Immature natural killer cell (primary cell): Measurements from ENCODE around the gene PHLDB1. TPM values are rescaled to one million over a fixed set of nuclear protein-coding genes. Genes with fewer than 3 reads are reported as not detected.

ENCODE experiments used
- DNase-seq, 3 donors: peaks; one replicate each; pipeline ENCODE4 v3.0.0; 2022; ENCODE audit warnings: mixed read lengths in 1 of 3
- H3K27ac Mint-ChIP-seq, 6 donors: one replicate each; pipeline ENCODE4 v1.8.0; 2020; ENCODE audit warnings: mixed read lengths in 6 of 6, mild to moderate bottlenecking in 5 of 6, inconsistent platforms in 4 of 6, moderate library complexity in 3 of 6
- H3K27me3 Mint-ChIP-seq, 3 donors: one replicate each; pipeline ENCODE4 v1.8.0; 2020 to 2021; ENCODE audit warnings: low read depth in 3 of 3, mild to moderate bottlenecking in 3 of 3, mixed read lengths in 3 of 3, moderate library complexity in 3 of 3, inconsistent platforms in 1 of 3
- H3K36me3 Mint-ChIP-seq, 3 donors: one replicate each; pipeline ENCODE4 v1.8.0; 2020; ENCODE audit warnings: mixed read lengths in 3 of 3, inconsistent platforms in 2 of 3, mild to moderate bottlenecking in 2 of 3
- H3K4me1 Mint-ChIP-seq, 2 donors: one replicate each; pipeline ENCODE4 v1.8.0; 2020; ENCODE audit warnings: inconsistent platforms in 2 of 2, mild to moderate bottlenecking in 2 of 2, mixed read lengths in 2 of 2, moderate library complexity in 1 of 2
- H3K4me3 Mint-ChIP-seq, 5 donors: one replicate each; pipeline ENCODE4 v1.8.0; 2020; ENCODE audit warnings: mild to moderate bottlenecking in 5 of 5, mixed read lengths in 5 of 5, inconsistent platforms in 3 of 5, moderate library complexity in 3 of 5
- H3K9me3 Mint-ChIP-seq, 6 donors: one replicate each; pipeline ENCODE4 v1.8.0; 2020; ENCODE audit warnings: mild to moderate bottlenecking in 6 of 6, mixed read lengths in 6 of 6, inconsistent platforms in 4 of 6, moderate library complexity in 3 of 6
- polyA plus RNA-seq, 3 donors: library from polyadenylated mRNA; unstranded; fragments of 300-500 nt; fragmentation: Illumina TruSeq; gene quantifications; one replicate each; pipeline ENCODE4 v1.2.3, GENCODE V29; 2021

PHLDB1 gene
- polyA plus RNA-seq, 3 donors from 2014 or later, result 0.17 TPM; not detected in 2

DNA sequence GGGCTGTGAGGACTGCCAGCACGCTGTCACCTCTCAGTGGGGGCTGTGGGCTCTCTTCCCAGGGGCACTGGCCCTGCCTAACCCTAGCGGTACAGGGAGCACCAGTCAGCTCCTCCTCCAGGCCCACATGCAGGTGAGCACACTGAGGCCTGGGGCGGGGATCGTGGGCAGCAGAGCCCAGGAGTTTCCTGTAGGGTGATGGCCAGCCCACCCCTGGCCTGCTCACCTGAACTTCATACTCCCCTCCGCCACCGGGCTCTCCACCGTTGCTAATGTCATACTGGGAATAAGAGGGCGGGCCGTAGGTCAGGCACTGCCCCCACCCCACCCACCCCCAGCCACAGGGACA is 82.1 kb downstream of the PHLDB1 start:
- Mint-ChIP-seq H3K36me3 (no peaks in the 10 kb centered on the region), H3K4me1 (peaks cover 53 to 56% of the 10 kb centered on the region in 2 donors), H3K4me3 (peak overlapping the region in 2 of 5 donors; percentile 74 to 85), H3K9me3 (no peaks in the 10 kb centered on the region), H3K27ac (peak overlapping the region in 1 of 6 donors; percentile 82), H3K27me3 (peaks cover 15 to 24% (median 22%) of the 10 kb centered on the region in 3 donors)
- no peak for DNase-seq

DNA sequence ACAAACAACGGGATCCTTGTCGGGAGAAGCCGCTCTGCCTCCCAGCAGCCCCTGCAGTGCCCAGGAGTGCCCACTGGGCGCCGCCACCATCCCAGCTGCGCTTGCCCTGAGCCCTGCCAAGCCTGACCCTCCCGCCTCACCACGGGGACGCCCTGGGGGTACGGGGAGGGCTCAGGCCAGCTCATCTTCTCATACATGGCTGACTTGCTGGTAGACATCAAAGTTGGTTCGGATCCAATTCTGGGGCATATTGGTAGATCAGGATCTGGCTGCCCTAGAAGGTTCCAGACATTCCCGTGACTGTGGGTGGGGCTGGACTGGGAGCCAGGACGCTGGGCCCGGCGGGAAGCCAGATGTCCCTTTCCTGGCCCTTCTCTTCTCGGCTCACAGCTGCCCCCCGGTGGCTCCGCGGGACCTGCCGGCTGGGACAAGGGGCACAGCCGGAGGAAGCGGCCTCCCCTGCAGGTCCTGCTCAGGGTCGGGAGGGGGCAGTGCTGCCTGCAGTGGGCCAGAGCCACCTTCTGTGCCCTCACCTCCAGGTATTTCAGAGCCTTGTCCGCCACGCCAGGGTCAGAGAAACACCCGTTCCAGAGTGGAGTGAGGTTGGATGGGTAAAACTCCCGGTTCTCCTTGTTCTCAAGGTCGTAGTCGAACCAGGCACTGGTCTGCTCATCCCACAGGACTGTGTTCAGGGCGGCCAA is 82.6 kb downstream of the PHLDB1 start:
- H3K4me1 Mint-ChIP-seq, result peaks cover 58 to 61% of the 10 kb centered on the region in 2 donors
- H3K4me3 Mint-ChIP-seq, result peak overlapping the region; percentile 74 to 85 (median 78)
- H3K36me3 Mint-ChIP-seq, result no peaks in the 10 kb centered on the region
- H3K27ac Mint-ChIP-seq, result peak overlapping the region in 5 of 6 donors; percentile 76 to 91 (median 89)
- no peaks in the 10 kb centered on the region for H3K9me3 Mint-ChIP-seq
- peak; percentile 78 to 86 (median 83) for DNase-seq
- peaks cover 13 to 23% (median 21%) of the 10 kb centered on the region in 3 donors for H3K27me3 Mint-ChIP-seq

GRCh38 chr11:118690553-118691304 is 83.3 kb downstream of the PHLDB1 start:
- H3K4me3 Mint-ChIP-seq, result peak overlapping the region; percentile 38 to 81 (median 77)
- H3K4me1 Mint-ChIP-seq, result peaks cover 61 to 63% of the 10 kb centered on the region in 2 donors
- H3K27ac Mint-ChIP-seq, result peak overlapping the region in 5 of 6 donors; percentile 76 to 93 (median 89)
- peaks cover 14 to 23% (median 21%) of the 10 kb centered on the region in 3 donors for H3K27me3 Mint-ChIP-seq
- no peaks in the 10 kb centered on the region for H3K36me3 Mint-ChIP-seq
- H3K9me3 Mint-ChIP-seq, result no peaks in the 10 kb centered on the region
- peak in 2 of 3 donors; percentile 27 to 52 for DNase-seq

GRCh38 chr11:118691926-118692830 is 84.8 kb downstream of the PHLDB1 start:
- Mint-ChIP-seq H3K4me1 (peaks cover 61 to 69% of the 10 kb centered on the region in 2 donors), H3K27ac (peak overlapping the region; percentile 74 to 94 (median 90)), H3K4me3 (peak overlapping the region; percentile 46 to 86 (median 73)), H3K9me3 (no peaks in the 10 kb centered on the region), H3K27me3 (peaks cover 16 to 24% (median 21%) of the 10 kb centered on the region in 3 donors), H3K36me3 (no peaks in the 10 kb centered on the region)
- peak; percentile 90 to 93 (median 92) for DNase-seq

DNA sequence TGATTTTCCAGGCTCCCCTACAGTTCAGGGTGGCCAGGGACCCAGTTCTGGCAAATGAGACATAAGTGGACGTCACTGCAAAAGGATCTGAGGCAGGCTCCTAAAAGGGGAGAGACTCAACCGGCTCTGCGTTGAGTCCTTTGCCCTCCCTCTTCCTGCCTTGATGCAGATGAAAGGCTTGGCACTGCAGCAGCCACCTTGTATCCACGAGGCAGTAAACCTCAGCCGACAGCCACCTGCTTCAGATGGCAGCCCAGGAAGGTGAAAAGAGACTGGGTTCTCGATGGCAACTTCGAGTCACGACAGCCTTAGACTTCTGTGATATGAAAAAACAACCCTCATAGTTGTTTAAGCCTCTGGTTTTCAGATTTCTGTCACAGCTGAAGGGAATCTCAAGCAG is 86.8 kb downstream of the PHLDB1 start:
- Mint-ChIP-seq H3K9me3 (no peaks in the 10 kb centered on the region), H3K27ac (peak overlapping the region in 5 of 6 donors; percentile 88 to 94 (median 91)), H3K4me1 (peaks cover 59 to 70% of the 10 kb centered on the region in 2 donors), H3K27me3 (peaks cover 15 to 24% (median 15%) of the 10 kb centered on the region in 3 donors), H3K36me3 (no peaks in the 10 kb centered on the region), H3K4me3 (no peak overlapping the region)
- DNase-seq, result no peak

DNA sequence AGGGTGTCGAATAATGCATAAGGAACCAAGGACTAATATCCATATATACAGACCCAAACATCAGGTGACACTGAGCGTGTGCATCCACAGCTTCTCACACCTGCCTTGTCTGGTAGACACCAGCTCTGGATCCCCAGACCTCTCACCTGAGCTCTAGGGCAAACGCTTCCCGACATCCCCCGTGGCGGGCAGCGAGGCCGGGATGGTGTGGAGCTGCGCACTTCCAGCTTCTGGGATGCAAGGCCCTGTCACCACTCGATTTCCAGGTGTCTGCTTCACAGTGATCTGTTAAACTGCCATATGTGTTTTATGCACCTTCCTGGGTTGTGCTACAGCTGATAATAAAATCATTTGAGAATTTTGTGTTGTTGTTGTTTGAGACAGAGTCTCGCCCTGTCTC is 87.4 kb downstream of the PHLDB1 start:
- Mint-ChIP-seq H3K27ac (peak overlapping the region in 5 of 6 donors; percentile 63 to 94 (median 88)), H3K9me3 (no peaks in the 10 kb centered on the region), H3K4me3 (peak overlapping the region in 1 of 5 donors; percentile 24), H3K36me3 (no peaks in the 10 kb centered on the region), H3K4me1 (peaks cover 64 to 73% of the 10 kb centered on the region in 2 donors), H3K27me3 (peaks cover 15 to 23% (median 21%) of the 10 kb centered on the region in 3 donors)
- no peak for DNase-seq

- no peak for DNase-seq
- peaks cover 60 to 68% of the 10 kb centered on the region in 2 donors for H3K4me1 Mint-ChIP-seq
- H3K4me3 Mint-ChIP-seq, result no peak overlapping the region
- peak overlapping the region in 4 of 6 donors; percentile 30 to 82 (median 78) for H3K27ac Mint-ChIP-seq
- no peaks in the 10 kb centered on the region for H3K9me3 Mint-ChIP-seq
- peaks cover 16 to 23% (median 18%) of the 10 kb centered on the region in 3 donors for H3K27me3 Mint-ChIP-seq
- peaks cover 0 to 4% (median 4%) of the 10 kb centered on the region in 3 donors for H3K36me3 Mint-ChIP-seq
Measured at GRCh38 chr11:118696673-118697226, 89.3 kb downstream of the PHLDB1 start.

DNA sequence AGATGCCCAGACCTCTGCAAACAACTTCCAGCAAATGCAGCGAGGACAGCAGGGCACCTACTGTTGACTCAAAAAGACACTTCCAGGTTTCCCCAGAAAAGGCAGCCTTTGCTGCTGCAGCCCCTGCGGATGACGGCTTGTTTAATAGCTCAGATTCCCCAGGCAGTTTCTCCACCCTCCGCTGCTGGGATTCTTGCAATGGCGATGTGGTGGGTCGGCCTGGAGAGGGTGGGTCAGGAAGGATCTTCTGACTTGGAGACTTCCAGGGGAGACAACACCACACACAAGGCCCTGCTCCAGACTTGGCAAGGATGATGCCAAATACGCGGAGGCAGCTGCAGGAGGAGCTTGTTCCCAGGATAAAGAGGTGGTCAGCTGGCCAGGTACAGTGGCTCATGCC is 89.9 kb downstream of the PHLDB1 start:
- Mint-ChIP-seq H3K4me1 (peaks cover 59 to 66% of the 10 kb centered on the region in 2 donors), H3K4me3 (no peak overlapping the region)
- DNase-seq, result no peak

DNA sequence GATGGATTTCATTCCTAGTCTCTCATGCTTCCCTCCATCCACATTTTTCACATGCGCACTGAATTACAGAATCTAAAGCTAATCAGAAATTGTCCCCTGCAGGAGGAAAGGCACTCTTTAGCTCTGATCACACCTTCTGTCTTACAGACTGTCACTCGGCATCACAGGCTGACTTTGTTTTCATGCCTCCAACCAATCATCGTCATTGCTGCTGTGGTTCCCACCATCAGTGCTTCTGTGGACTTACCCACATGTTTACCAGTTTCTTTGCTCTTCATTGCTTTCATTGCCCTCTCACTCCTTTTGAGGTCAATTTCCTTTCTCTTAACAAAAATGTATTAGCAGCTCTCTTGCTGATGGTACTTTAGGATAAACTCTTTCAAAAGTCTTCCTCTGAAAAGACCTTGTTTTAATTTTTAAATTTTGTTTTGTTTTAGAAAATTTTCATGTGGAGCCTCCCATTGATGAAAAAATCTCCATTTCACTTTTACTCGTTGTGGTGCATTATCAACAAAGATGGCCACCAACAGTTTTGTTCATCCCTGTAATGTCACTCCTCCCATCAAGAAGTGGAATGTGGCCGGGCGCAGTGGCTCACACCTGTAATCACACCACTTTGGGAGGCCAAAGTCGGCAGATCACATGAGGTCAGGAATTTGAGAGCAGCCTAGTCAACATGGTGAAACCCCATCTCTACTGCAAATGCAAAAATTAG is 92.2 kb downstream of the PHLDB1 start:
- Mint-ChIP-seq H3K4me1 (peaks cover 49 to 53% of the 10 kb centered on the region in 2 donors), H3K4me3 (peak overlapping the region; percentile 67 to 89 (median 76))
- DNase-seq, result peak; percentile 89 to 92 (median 91)

More for the DNA sequence above, 89.9 kb downstream of the PHLDB1 start:
- Mint-ChIP-seq H3K27ac (peak overlapping the region in 4 of 6 donors; percentile 13 to 82 (median 78)), H3K27me3 (peaks cover 13 to 21% (median 13%) of the 10 kb centered on the region in 3 donors), H3K9me3 (no peaks in the 10 kb centered on the region), H3K36me3 (peaks cover 0 to 4% (median 4%) of the 10 kb centered on the region in 3 donors)

DNA sequence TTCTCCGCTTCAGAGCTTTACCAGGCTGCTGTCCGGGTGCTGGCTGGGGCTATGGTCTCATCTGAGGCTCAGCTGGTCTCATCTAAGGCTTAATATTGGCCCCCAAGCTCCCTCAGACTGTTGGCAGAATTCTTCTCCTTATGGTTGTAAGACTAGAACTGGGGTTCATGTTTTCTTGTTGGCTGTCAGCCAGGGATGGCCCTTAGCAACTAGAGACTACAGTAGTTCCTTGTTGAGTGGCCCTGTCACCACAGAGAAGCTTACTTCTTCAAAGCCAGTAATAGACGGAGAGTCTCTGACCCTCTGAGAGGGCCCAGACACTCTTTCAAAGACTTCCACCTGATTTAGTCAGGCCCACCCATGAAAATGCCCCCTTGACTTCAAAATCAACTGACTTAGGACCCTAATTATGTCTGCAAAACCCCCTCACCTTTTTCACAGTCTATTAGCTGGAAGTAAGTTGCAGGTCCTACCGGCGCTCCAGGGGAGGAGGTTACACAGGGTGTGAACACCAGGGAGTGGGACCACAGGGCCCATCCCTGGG is 96.2 kb downstream of the PHLDB1 start:
- H3K27ac Mint-ChIP-seq, result peak overlapping the region in 4 of 6 donors; percentile 40 to 84 (median 76)
- H3K36me3 Mint-ChIP-seq, result peaks cover 0 to 4% (median 4%) of the 10 kb centered on the region in 3 donors
- H3K27me3 Mint-ChIP-seq, result peaks cover 9 to 16% (median 10%) of the 10 kb centered on the region in 3 donors
- peaks cover 52 to 57% of the 10 kb centered on the region in 2 donors for H3K4me1 Mint-ChIP-seq
- H3K9me3 Mint-ChIP-seq, result no peaks in the 10 kb centered on the region
- H3K4me3 Mint-ChIP-seq, result no peak overlapping the region
- DNase-seq, result no peak

More for the DNA sequence above, 92.2 kb downstream of the PHLDB1 start:
- peak overlapping the region; percentile 95 to 100 (median 98) for H3K27ac Mint-ChIP-seq
- H3K9me3 Mint-ChIP-seq, result no peaks in the 10 kb centered on the region
- peaks cover 0 to 4% (median 4%) of the 10 kb centered on the region in 3 donors for H3K36me3 Mint-ChIP-seq
- H3K27me3 Mint-ChIP-seq, result peaks cover 6 to 14% (median 7%) of the 10 kb centered on the region in 3 donors

GRCh38 chr11:118705111-118705741 is 97.8 kb downstream of the PHLDB1 start:
- peaks cover 0 to 3% (median 3%) of the 10 kb centered on the region in 3 donors for H3K36me3 Mint-ChIP-seq
- peaks cover 7 to 9% (median 8%) of the 10 kb centered on the region in 3 donors for H3K27me3 Mint-ChIP-seq
- H3K27ac Mint-ChIP-seq, result peak overlapping the region; percentile 80 to 91 (median 88)
- H3K4me1 Mint-ChIP-seq, result peaks cover 37 to 44% of the 10 kb centered on the region in 2 donors
- no peaks in the 10 kb centered on the region for H3K9me3 Mint-ChIP-seq
- DNase-seq, result peak; percentile 72 to 78 (median 74)
- peak overlapping the region; percentile 48 to 79 (median 72) for H3K4me3 Mint-ChIP-seq
